SK-N-SH (cell line): Measurements from ENCODE around the gene FUS. TPM values are rescaled to one million over a fixed set of nuclear protein-coding genes. Genes with fewer than 3 reads are reported as not detected.

Experiments
- CTCF ChIA-PET: fragments of 300-600, 350-600 bp; formaldehyde crosslinking; extraction: SDS; loops from one replicate; lab custom pipeline; 2021; lab: Yijun Ruan, JAX
- POLR2A ChIA-PET: fragments of 350-600 bp; sonication (Branson Sonifier 250); formaldehyde crosslinking; extraction: SDS; loops from one replicate; lab custom pipeline; 2020; ENCODE audit warnings: antibody characterized with exemption, inconsistent platforms; lab: Yijun Ruan, JAX
- DNase-seq: peaks from one replicate; pipeline ENCODE4 v3.0.0; 2012
- H2AFZ ChIP-seq: fragments of 200-600 bp; sonication (generic); 2 replicates; pipeline ENCODE4 v1.8.1; 2016; ENCODE audit warnings: antibody characterized with exemption, mild to moderate bottlenecking, low read depth
- H3F3A ChIP-seq: fragments of 200-600 bp; sonication (generic); replicated peaks from 2 replicates; pipeline ENCODE3; 2016; ENCODE audit warnings: antibody characterized with exemption, mild to moderate bottlenecking; ENCODE audit not compliant: insufficient read depth
- H3K27ac ChIP-seq, 2 experiments: fragments of 200-500 bp in 1 of 2; fragments of 200-600 bp in 1 of 2; sonication (Bioruptor generic) in 1 of 2; sonication (generic), shearing (Covaris generic) in 1 of 2; 2 replicates each; pipeline versions ENCODE4 v1.5.1 to v1.6.1; 2014 to 2016; ENCODE audit warnings: low read depth in 2 of 2, inconsistent platforms in 1 of 2, low read length in 1 of 2, mild to moderate bottlenecking in 1 of 2, mixed read lengths in 1 of 2
- H3K27me3 ChIP-seq: fragments of 200-600 bp; sonication (generic), shearing (Covaris generic); 2 replicates; pipeline ENCODE4 v1.6.1; 2016; ENCODE audit warnings: mixed run types; ENCODE audit not compliant: insufficient read depth
- H3K36me3 ChIP-seq, 2 experiments: fragments of 200-500 bp in 1 of 2; fragments of 200-600 bp in 1 of 2; sonication (Bioruptor generic) in 1 of 2; sonication (generic) in 1 of 2; replicated peaks in 1 of 2; 2 replicates each; pipeline versions ENCODE3 to v1.5.1; 2014 to 2016; ENCODE audit warnings: low read length in 1 of 2, mild to moderate bottlenecking in 1 of 2; ENCODE audit not compliant: insufficient read depth in 2 of 2, control insufficient read depth in 1 of 2
- H3K4me1 ChIP-seq, 2 experiments: fragments of 200-500 bp in 1 of 2; fragments of 200-600 bp in 1 of 2; sonication (Bioruptor generic) in 1 of 2; sonication (generic), shearing (Covaris generic) in 1 of 2; 2 replicates each; pipeline versions ENCODE4 v1.5.1 to v1.6.1; 2014 to 2016; ENCODE audit warnings: low read depth in 1 of 2, low read length in 1 of 2, mixed run types in 1 of 2; ENCODE audit not compliant: insufficient read depth in 2 of 2, control insufficient read depth in 1 of 2
- H3K4me2 ChIP-seq: fragments of 200-600 bp; sonication (generic), shearing (Covaris generic); 2 replicates; pipeline ENCODE4 v1.6.1; 2017; ENCODE audit warnings: mixed run types
- H3K4me3 ChIP-seq, 2 experiments: fragments of 200-500 bp in 1 of 2; fragments of 200-600 bp in 1 of 2; sonication (Bioruptor generic) in 1 of 2; sonication (generic), shearing (Covaris generic) in 1 of 2; 2 replicates each; pipeline versions ENCODE4 v1.5.1 to v1.8.1; 2014 to 2016; ENCODE audit warnings: low read depth in 2 of 2, inconsistent platforms in 1 of 2, low read length in 1 of 2, mild to moderate bottlenecking in 1 of 2, mixed read lengths in 1 of 2, moderate library complexity in 1 of 2
- H3K79me2 ChIP-seq: fragments of 200-600 bp; sonication (generic); 2 replicates; pipeline ENCODE4 v1.8.1; 2017; ENCODE audit warnings: mild to moderate bottlenecking; ENCODE audit not compliant: insufficient read depth
- H3K9ac ChIP-seq: fragments of 200-600 bp; sonication (generic); 2 replicates; pipeline ENCODE4 v1.6.1; 2017; ENCODE audit warnings: mixed run types
- H3K9me2 ChIP-seq: fragments of 200-600 bp; sonication (generic); 2 replicates; pipeline ENCODE4 v1.6.1; 2017; ENCODE audit warnings: mixed run types
- H3K9me3 ChIP-seq: fragments of 200-600 bp; sonication (generic); 2 replicates; pipeline ENCODE4 v1.6.1; 2017; ENCODE audit warnings: mixed run types, mild to moderate bottlenecking, moderate library complexity
- H4K20me1 ChIP-seq: fragments of 200-600 bp; sonication (generic); 2 replicates; pipeline ENCODE4 v1.6.1; 2017; ENCODE audit warnings: mild to moderate bottlenecking, mixed run types; ENCODE audit not compliant: insufficient read depth
- CHD2 ChIP-seq: fragments of 150-350 bp; IDR thresholded peaks from 2 replicates; pipeline ENCODE4 v1.6.1; 2018; ENCODE audit warnings: low read length; ENCODE audit not compliant: partially characterized antibody
- EP300 ChIP-seq, 2 experiments: IDR thresholded peaks; 2 replicates each; pipeline versions ENCODE4 v1.4.0 to v1.6.1; 2012; ENCODE audit warnings: borderline replicate concordance in 1 of 2, low read depth in 1 of 2, low read length in 1 of 2
- GABPA ChIP-seq: IDR thresholded peaks from 2 replicates; pipeline ENCODE4 v1.4.0; 2012; ENCODE audit warnings: low read depth, mild to moderate bottlenecking
- GATA2 ChIP-seq: sonication (generic); formaldehyde crosslinking; IDR thresholded peaks from 2 replicates; pipeline ENCODE4 v1.5.0; 2020; ENCODE audit warnings: mild to moderate bottlenecking, missing genetic modification reagents
- MAX ChIP-seq: IDR thresholded peaks from 2 replicates; pipeline ENCODE4 v1.4.0; 2012; ENCODE audit warnings: low read depth
- MXI1 ChIP-seq: IDR thresholded peaks from 2 replicates; pipeline ENCODE4 v1.6.1; 2012; ENCODE audit warnings: mild to moderate bottlenecking, low read depth, low read length, improper control_type of control experiment
- NRF1 ChIP-seq: IDR thresholded peaks from 2 replicates; pipeline ENCODE4 v1.6.1; 2012; ENCODE audit warnings: low read depth, mild to moderate bottlenecking, low read length
- POLR2AphosphoS5 ChIP-seq: IDR thresholded peaks from 2 replicates; pipeline ENCODE4 v1.6.1; 2012; ENCODE audit warnings: low read depth, low read length
- TAF1 ChIP-seq: IDR thresholded peaks from 2 replicates; pipeline ENCODE4 v1.6.1; 2012; ENCODE audit warnings: low read depth, mild to moderate bottlenecking, low read length, moderate library complexity, borderline replicate concordance
- WGBS: methylation state at CpG from one replicate; pipeline ENCODE4 v1.1.6; 2017; ENCODE audit warnings: low lambda C conversion rate; 5-methylcytosine and 5-hydroxymethylcytosine counted together
- polyA plus RNA-seq, 3 experiments: library from polyadenylated mRNA; depleted of rRNA; stranded (reverse); fragments of >200 nt; gene quantifications; 2 replicates each; pipeline ENCODE4 v1.2.3, GENCODE V29; 2012

FUS gene
- polyA plus RNA-seq, 1 of the 3 experiments (the other 2 are of a cell fraction) = 429 TPM

DNA sequence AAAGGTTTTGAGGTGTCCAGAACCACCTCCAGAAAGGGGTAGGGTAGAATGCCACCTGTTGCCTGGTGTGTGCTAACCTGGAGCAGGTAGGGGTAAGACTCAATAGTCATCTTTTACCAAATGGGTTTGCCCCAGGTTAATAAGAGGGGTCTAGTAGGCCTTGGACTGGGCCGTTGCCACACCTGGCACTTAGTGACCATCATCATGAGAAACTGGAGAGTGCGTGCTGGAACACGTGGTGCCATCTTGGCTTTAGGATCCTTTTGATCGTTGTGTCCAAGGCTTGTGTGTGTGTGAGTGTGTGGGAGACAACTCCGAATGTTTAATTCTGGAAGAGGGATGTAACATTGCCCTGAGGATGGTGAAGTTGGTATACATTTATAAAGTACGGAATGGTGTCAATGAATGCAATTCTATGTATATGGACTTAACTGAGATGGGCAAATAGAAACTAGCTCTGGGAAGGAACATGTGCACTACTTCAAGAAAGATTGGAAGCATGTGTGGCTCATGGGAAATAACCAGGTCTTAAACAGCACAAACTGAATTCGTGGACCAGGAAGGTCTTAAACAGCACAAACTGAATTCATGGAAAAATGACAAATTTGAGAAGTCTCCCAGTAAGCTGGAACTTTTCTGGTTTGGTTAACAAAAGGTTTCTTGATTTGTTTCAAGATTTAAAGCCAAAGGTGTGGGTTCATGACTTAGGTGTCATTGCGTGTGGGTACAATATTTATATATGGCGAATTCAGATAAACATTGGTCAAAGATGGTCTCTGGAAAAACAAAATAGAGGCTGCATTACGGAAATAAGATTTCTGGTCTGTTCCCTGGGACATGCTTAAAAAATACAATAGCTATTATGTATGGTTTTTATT is 7.2 kb downstream of the FUS start:
- peaks cover 9 to 13% of the 10 kb centered on the region in 2 experiments; a peak in 2 of 4 replicates for H3K4me1 ChIP-seq
- no peaks in the 10 kb centered on the region for H3K9me3 ChIP-seq
- H3K27me3 ChIP-seq = no peaks in the 10 kb centered on the region
- no peak overlapping the region for H3K4me3 ChIP-seq
- H3F3A ChIP-seq = peaks cover 59% of the 10 kb centered on the region
- H3K9me2 ChIP-seq = no peaks in the 10 kb centered on the region
- no peak overlapping the region for H3K4me2 ChIP-seq
- CTCF ChIA-PET = interaction anchor here (1.0 kb wide), 1 partner anchor 255 kb away, joined by 3 read pairs; the partner anchor contains the start of gene ZNF843
- no peak overlapping the region for H3K9ac ChIP-seq
- H4K20me1 ChIP-seq = peaks cover 100% of the 10 kb centered on the region
- no peak for DNase-seq
- peaks cover 92 to 99% of the 10 kb centered on the region in 2 experiments for H3K36me3 ChIP-seq
- no peak overlapping the region for H3K27ac ChIP-seq
- TF ChIP-seq NRF1 (no peak), MXI1 (no peak), POLR2AphosphoS5 (peak; percentile 2; the same call in 1 of the 2 replicates), TAF1 (no peak)
- peaks cover 94% of the 10 kb centered on the region for H3K79me2 ChIP-seq
- WGBS = 89% methylated on average over 10 of the region's 10 CpGs
- POLR2A ChIA-PET = no interaction called here
- H2AFZ ChIP-seq = no peak overlapping the region

DNA sequence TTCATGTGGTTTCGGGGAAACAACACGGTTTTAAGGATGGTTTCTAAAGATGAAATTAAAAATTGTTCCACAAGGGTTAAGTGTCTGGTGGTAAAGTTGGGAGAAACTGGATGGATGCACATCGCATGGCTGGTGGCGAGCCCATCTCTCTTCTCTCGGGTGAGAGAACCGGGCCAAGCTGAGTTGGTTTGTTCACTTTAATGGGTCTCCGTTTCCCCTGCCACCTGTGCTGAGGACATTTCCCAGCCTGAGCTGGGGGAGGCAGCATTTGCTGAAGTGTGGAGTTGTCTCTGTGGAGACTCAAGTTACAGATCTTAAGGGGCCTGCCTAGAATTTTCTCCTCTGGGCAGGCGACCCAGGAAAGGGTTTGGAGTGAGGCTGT is 7.9 kb downstream of the FUS start:
- no peak overlapping the region for H3K9ac ChIP-seq
- POLR2A ChIA-PET = no interaction called here

More for the DNA sequence above, 7.9 kb downstream of the FUS start:
- no peaks in the 10 kb centered on the region for H3K9me2 ChIP-seq
- TF ChIP-seq MXI1 (no peak), MAX (no peak), GATA2 (no peak), CHD2 (no peak), GABPA (no peak), EP300 (IDR thresholded peaks at IDR 0.05; ENCODE audit: borderline replicate concordance in 1 of 2, low read depth in 1 of 2, low read length in 1 of 2) (no peak)
- peaks cover 7% of the 10 kb centered on the region in 2 experiments; a peak in 2 of 4 replicates for H3K4me1 ChIP-seq
- peaks cover 63% of the 10 kb centered on the region for H3F3A ChIP-seq
- no peak overlapping the region for H3K4me2 ChIP-seq
- H2AFZ ChIP-seq = no peak overlapping the region
- H3K36me3 ChIP-seq = peaks cover 93 to 99% of the 10 kb centered on the region in 2 experiments
- H3K27ac ChIP-seq = no peak overlapping the region
- H3K4me3 ChIP-seq = no peak overlapping the region
- H3K27me3 ChIP-seq = no peaks in the 10 kb centered on the region
- WGBS = 94% methylated on average over 8 of the region's 8 CpGs
- no peak for DNase-seq
- CTCF ChIA-PET = interaction anchor here (1.0 kb wide), 1 partner anchor 254 kb away, joined by 3 read pairs; the partner anchor contains the start of gene ZNF843
- H4K20me1 ChIP-seq = peaks cover 100% of the 10 kb centered on the region
- H3K79me2 ChIP-seq = peaks cover 89% of the 10 kb centered on the region
- H3K9me3 ChIP-seq = no peaks in the 10 kb centered on the region
